Skeletal muscle satellite cell (primary cell): ENCODE results near the gene EPAS1.

Source experiments
- H3K27me3 ChIP-seq: 2 replicates; pipeline ENCODE4 v1.7.0; 2013; ENCODE audit warnings: low read length; ENCODE audit not compliant: control insufficient read depth, insufficient read depth
- H3K36me3 ChIP-seq: 2 replicates; pipeline ENCODE4 v1.7.0; 2013; ENCODE audit warnings: mild to moderate bottlenecking, control low read depth, low read length; ENCODE audit not compliant: insufficient read depth
- H3K4me1 ChIP-seq: 2 replicates; pipeline ENCODE4 v1.7.0; 2013; ENCODE audit warnings: low read length; ENCODE audit not compliant: control insufficient read depth, insufficient read depth
- H3K4me2 ChIP-seq: 2 replicates; pipeline ENCODE4 v1.7.0; 2013; ENCODE audit warnings: mild to moderate bottlenecking, low read length
- H3K4me3 ChIP-seq: 2 replicates; pipeline ENCODE4 v1.7.0; 2013; ENCODE audit warnings: low read length
- H3K9ac ChIP-seq: 2 replicates; pipeline ENCODE4 v1.7.0; 2013; ENCODE audit warnings: mild to moderate bottlenecking, low read depth, low read length, moderate library complexity
- H3K9me3 ChIP-seq: replicated peaks from 2 replicates; pipeline ENCODE4 v1.7.0; 2013; ENCODE audit warnings: mild to moderate bottlenecking, control low read depth, low read length

EPAS1 gene

GRCh38 chr2:46350029-46350689 lies 53.0 kb downstream of the EPAS1 start:
- H3K4me3 ChIP-seq: no peak overlapping the region
- H3K36me3 ChIP-seq: peaks cover 27% of the 10 kb centered on the region
- no peak overlapping the region for H3K4me2 ChIP-seq
- no peaks in the 10 kb centered on the region for H3K4me1 ChIP-seq
- no peaks in the 10 kb centered on the region for H3K9me3 ChIP-seq
- H3K9ac ChIP-seq: no peak overlapping the region
- H3K27me3 ChIP-seq: no peaks in the 10 kb centered on the region

GRCh38 chr2:46351098-46351749 lies 54.0 kb downstream of the EPAS1 start:
- H3K36me3 ChIP-seq: peaks cover 33% of the 10 kb centered on the region
- no peak overlapping the region for H3K4me3 ChIP-seq
- H3K4me1 ChIP-seq: no peaks in the 10 kb centered on the region
- no peaks in the 10 kb centered on the region for H3K9me3 ChIP-seq
- H3K9ac ChIP-seq: no peak overlapping the region
- H3K27me3 ChIP-seq: no peaks in the 10 kb centered on the region
- H3K4me2 ChIP-seq: no peak overlapping the region

GRCh38 chr2:46351750-46352138 lies 54.5 kb downstream of the EPAS1 start:
- Histone ChIP-seq H3K4me2 (no peak overlapping the region), H3K4me3 (no peak overlapping the region), H3K9me3 (no peaks in the 10 kb centered on the region), H3K4me1 (no peaks in the 10 kb centered on the region), H3K9ac (no peak overlapping the region), H3K27me3 (no peaks in the 10 kb centered on the region), H3K36me3 (peaks cover 38% of the 10 kb centered on the region)

- Histone ChIP-seq H3K36me3 (peaks cover 41% of the 10 kb centered on the region), H3K4me2 (no peak overlapping the region), H3K4me1 (no peaks in the 10 kb centered on the region)
Observed at GRCh38 chr2:46352621-46353020, 55.4 kb downstream of the EPAS1 start.

GRCh38 chr2:46353509-46353908 lies 56.3 kb downstream of the EPAS1 start:
- Histone ChIP-seq H3K4me2 (no peak overlapping the region), H3K4me3 (no peak overlapping the region), H3K9ac (no peak overlapping the region), H3K27me3 (no peaks in the 10 kb centered on the region), H3K36me3 (peaks cover 44% of the 10 kb centered on the region), H3K9me3 (no peaks in the 10 kb centered on the region), H3K4me1 (no peaks in the 10 kb centered on the region)

More at GRCh38 chr2:46352621-46353020, 55.4 kb downstream of the EPAS1 start:
- Histone ChIP-seq H3K9me3 (no peaks in the 10 kb centered on the region), H3K9ac (no peak overlapping the region), H3K27me3 (no peaks in the 10 kb centered on the region), H3K4me3 (no peak overlapping the region)

GRCh38 chr2:46355756-46356155 lies 58.5 kb downstream of the EPAS1 start:
- peaks cover 55% of the 10 kb centered on the region for H3K36me3 ChIP-seq
- no peaks in the 10 kb centered on the region for H3K4me1 ChIP-seq
- no peaks in the 10 kb centered on the region for H3K27me3 ChIP-seq
- no peak overlapping the region for H3K4me2 ChIP-seq
- H3K4me3 ChIP-seq: no peak overlapping the region
- H3K9ac ChIP-seq: no peak overlapping the region
- H3K9me3 ChIP-seq: no peaks in the 10 kb centered on the region

- no peak overlapping the region for H3K4me2 ChIP-seq
- peaks cover 58% of the 10 kb centered on the region for H3K36me3 ChIP-seq
- no peaks in the 10 kb centered on the region for H3K9me3 ChIP-seq
- H3K9ac ChIP-seq: no peak overlapping the region
- no peaks in the 10 kb centered on the region for H3K4me1 ChIP-seq
- H3K27me3 ChIP-seq: no peaks in the 10 kb centered on the region
- H3K4me3 ChIP-seq: no peak overlapping the region
Observed at GRCh38 chr2:46356991-46357390, 59.8 kb downstream of the EPAS1 start.

GRCh38 chr2:46358713-46359112 lies 61.5 kb downstream of the EPAS1 start:
- Histone ChIP-seq H3K4me2 (no peak overlapping the region), H3K9ac (no peak overlapping the region), H3K4me3 (no peak overlapping the region), H3K9me3 (no peaks in the 10 kb centered on the region), H3K36me3 (peaks cover 60% of the 10 kb centered on the region), H3K4me1 (peaks cover 7% of the 10 kb centered on the region), H3K27me3 (no peaks in the 10 kb centered on the region)

GRCh38 chr2:46360303-46360702 lies 63.1 kb downstream of the EPAS1 start:
- Histone ChIP-seq H3K27me3 (no peaks in the 10 kb centered on the region), H3K36me3 (peaks cover 63% of the 10 kb centered on the region), H3K4me1 (peaks cover 13% of the 10 kb centered on the region), H3K9ac (no peak overlapping the region), H3K9me3 (no peaks in the 10 kb centered on the region), H3K4me2 (no peak overlapping the region), H3K4me3 (no peak overlapping the region)

- H3K27me3 ChIP-seq: no peaks in the 10 kb centered on the region
- H3K4me3 ChIP-seq: no peak overlapping the region
- H3K4me1 ChIP-seq: peaks cover 13% of the 10 kb centered on the region
- H3K9me3 ChIP-seq: no peaks in the 10 kb centered on the region
- H3K36me3 ChIP-seq: peaks cover 50% of the 10 kb centered on the region
- H3K4me2 ChIP-seq: no peak overlapping the region
- H3K9ac ChIP-seq: no peak overlapping the region
Observed at GRCh38 chr2:46361920-46362666, 64.9 kb downstream of the EPAS1 start.

- no peak overlapping the region for H3K4me3 ChIP-seq
- no peaks in the 10 kb centered on the region for H3K27me3 ChIP-seq
- no peak overlapping the region for H3K4me2 ChIP-seq
- peaks cover 13% of the 10 kb centered on the region for H3K4me1 ChIP-seq
- H3K9ac ChIP-seq: no peak overlapping the region
- H3K9me3 ChIP-seq: no peaks in the 10 kb centered on the region
- H3K36me3 ChIP-seq: peaks cover 45% of the 10 kb centered on the region
Observed at GRCh38 chr2:46362667-46363012, 65.4 kb downstream of the EPAS1 start.
